GM06990 (cell line): Measurements from ENCODE around the gene MANBA.

Experiments used
- DNase-seq: peaks from one replicate; pipeline ENCODE4 v3.0.0-alpha.2; 2011; ENCODE audit not compliant: insufficient read length; ENCODE audit errors: extremely low read depth
- H3K27me3 ChIP-seq: replicated peaks from 2 replicates; pipeline ENCODE4 v1.6.0; 2011; ENCODE audit warnings: low read length; ENCODE audit not compliant: control insufficient read depth, insufficient read depth
- H3K36me3 ChIP-seq: 2 replicates; pipeline ENCODE4 v1.5.1; 2011; ENCODE audit warnings: low read length; ENCODE audit not compliant: control insufficient read depth, insufficient read depth
- H3K4me3 ChIP-seq: replicated peaks from 2 replicates; pipeline ENCODE4 v1.5.1; 2011; ENCODE audit warnings: low read depth, mild to moderate bottlenecking, control low read depth, low read length
- TF ChIP-seq, protein P1 (sequence below): IDR thresholded peaks from 2 replicates; pipeline ENCODE4 v1.5.1; 2011; ENCODE audit warnings: low read length, control low read depth, mild to moderate bottlenecking, inconsistent platforms; ENCODE audit not compliant: insufficient read depth, poor library complexity, severe bottlenecking

Gene MANBA

DNA sequence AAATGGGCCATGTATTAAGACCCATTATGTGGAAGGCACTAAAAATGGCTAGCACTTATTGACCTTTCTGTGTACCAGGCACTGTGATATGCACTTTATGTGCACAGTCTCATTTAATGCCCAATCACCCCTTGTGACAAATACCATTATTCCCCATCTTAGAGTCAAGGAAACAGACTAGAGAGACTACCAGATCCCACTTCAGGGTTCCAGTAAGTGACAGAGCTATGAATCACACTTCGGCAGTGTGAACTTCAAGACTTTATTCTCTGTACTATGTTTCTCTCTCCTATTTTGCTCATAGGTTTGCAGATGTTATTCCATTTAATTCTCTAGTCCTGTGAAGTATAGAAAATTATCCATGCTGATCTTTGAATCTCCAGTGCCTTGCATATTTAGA lies 152.6 kb downstream of the MANBA start:
- H3K36me3 ChIP-seq, result peaks cover 39% of the 10 kb centered on the region
- DNase-seq, result no peak
- no peaks in the 10 kb centered on the region for H3K27me3 ChIP-seq

DNA sequence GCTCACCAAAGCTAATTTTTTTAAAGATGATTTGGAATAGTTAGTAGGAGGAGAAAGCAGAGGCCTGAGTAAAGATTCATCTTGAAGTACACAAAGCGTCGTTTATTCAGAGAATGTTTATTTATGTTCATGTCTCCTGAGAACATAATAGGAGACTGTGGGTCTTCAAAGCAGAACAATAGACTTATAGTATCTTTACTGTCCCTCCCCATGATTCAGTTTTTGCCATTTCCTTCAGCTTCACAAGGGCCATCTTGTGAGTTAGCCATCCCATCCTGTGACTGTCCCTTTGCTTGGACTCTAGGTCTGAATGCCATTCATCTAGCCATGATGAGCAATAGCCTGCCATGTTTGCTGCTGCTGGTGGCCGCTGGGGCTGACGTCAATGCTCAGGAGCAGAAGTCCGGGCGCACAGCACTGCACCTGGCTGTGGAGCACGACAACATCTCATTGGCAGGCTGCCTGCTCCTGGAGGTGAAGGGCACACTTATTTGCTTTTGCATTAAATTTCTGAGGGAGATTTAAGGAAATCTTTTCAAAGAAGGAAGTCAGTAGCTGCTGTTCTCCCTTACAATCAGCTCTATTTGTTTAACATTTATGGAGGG lies 153.8 kb downstream of the MANBA start:
- H3K36me3 ChIP-seq, result peaks cover 31% of the 10 kb centered on the region

More for the DNA sequence above, 152.6 kb downstream of the MANBA start:
- no peak overlapping the region for H3K4me3 ChIP-seq
- TF ChIP-seq, protein P1, sequence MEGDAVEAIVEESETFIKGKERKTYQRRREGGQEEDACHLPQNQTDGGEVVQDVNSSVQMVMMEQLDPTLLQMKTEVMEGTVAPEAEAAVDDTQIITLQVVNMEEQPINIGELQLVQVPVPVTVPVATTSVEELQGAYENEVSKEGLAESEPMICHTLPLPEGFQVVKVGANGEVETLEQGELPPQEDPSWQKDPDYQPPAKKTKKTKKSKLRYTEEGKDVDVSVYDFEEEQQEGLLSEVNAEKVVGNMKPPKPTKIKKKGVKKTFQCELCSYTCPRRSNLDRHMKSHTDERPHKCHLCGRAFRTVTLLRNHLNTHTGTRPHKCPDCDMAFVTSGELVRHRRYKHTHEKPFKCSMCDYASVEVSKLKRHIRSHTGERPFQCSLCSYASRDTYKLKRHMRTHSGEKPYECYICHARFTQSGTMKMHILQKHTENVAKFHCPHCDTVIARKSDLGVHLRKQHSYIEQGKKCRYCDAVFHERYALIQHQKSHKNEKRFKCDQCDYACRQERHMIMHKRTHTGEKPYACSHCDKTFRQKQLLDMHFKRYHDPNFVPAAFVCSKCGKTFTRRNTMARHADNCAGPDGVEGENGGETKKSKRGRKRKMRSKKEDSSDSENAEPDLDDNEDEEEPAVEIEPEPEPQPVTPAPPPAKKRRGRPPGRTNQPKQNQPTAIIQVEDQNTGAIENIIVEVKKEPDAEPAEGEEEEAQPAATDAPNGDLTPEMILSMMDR, result no peak

DNA sequence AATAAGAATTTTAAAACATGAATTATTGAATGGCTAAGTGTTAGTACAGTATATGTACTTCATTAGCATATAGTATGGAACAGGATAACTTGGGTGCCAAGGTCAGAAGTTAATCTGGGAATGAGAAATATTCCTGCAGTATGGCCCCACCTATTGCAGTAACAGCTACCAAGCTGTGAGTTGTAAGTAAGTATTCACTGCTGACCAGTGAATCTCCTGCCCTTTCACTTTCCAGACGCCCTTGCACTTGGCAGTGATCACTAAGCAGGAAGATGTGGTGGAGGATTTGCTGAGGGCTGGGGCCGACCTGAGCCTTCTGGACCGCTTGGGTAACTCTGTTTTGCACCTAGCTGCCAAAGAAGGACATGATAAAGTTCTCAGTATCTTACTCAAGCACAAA lies 154.5 kb downstream of the MANBA start:
- no peak overlapping the region for H3K4me3 ChIP-seq
- H3K27me3 ChIP-seq, result no peaks in the 10 kb centered on the region
- DNase-seq, result no peak
- TF ChIP-seq, protein P1, result no peak
- H3K36me3 ChIP-seq, result peaks cover 29% of the 10 kb centered on the region

More for the DNA sequence above, 153.8 kb downstream of the MANBA start:
- DNase-seq, result no peak
- Histone ChIP-seq H3K4me3 (no peak overlapping the region), H3K27me3 (no peaks in the 10 kb centered on the region)
- TF ChIP-seq, protein P1, result no peak

DNA sequence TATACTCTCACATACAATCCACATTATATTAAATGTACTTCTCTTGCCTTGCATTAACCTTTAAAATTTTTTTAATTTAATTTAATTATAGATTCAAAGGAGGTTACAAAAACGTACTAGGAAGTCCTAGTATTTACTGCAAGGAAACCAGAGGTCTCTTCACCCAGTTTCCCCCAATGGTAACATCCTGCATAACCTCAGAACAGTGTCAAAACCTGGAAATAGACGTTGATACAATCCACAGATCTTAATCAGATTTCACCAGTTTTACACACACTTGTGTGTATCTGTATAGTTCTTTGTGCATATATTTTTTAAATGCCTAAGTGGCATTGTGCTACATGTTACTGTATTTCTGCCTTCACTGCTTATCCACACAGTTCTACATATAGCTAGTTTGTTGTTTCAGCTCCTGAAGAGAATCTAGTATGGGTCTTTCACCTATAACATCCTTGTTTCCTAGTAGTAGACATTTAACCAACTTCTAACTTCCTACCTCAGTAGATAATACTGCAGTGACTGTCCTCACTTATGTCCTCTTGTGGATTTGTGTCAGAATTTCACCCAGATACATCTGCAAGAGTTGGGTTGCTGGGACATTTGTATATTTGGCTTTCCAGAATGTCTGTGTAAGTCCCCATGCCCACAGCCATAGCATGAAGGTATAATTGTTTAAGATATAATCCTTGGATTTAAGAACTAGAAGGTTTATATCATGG lies 156.4 kb downstream of the MANBA start:
- TF ChIP-seq, protein P1, result no peak
- Histone ChIP-seq H3K4me3 (no peak overlapping the region), H3K36me3 (peaks cover 23% of the 10 kb centered on the region), H3K27me3 (no peaks in the 10 kb centered on the region)
- no peak for DNase-seq

DNA sequence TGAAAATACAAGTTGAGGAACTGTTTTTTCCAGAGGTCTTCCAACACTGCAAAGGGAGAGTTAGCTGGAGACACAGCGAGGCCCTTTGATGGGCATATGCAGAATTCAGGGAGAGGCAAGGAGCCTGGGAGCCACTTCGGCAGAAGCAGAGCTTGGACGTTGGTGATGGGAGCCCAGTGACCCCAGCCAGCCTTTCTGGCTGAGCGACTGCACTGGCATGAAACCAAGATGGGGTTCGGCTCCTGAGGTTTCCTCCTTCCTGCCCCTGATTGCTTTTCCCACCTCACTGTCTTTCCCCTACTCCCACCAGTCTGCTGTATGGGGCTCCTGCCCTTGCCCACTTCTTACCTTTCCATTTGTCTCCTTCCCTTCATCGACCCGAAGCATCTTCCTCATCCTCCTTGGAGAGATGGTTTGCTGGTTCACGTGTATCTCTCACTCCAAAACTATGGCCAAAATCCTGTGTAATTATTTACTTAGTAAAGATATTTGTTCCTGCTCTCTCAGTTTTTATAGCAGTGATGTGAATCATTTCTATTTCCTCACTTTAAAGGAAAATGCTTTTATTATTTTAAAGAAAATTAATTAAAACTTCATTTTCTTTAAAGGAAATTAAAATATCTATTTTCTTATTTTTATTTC lies 159.1 kb downstream of the MANBA start:
- Histone ChIP-seq H3K27me3 (no peaks in the 10 kb centered on the region), H3K36me3 (peaks cover 20% of the 10 kb centered on the region), H3K4me3 (no peak overlapping the region)
- no peak for DNase-seq
- TF ChIP-seq, protein P1, result no peak
